H1 (cell line): ENCODE results near the gene NACAD. TPM values are rescaled to one million over a fixed set of nuclear protein-coding genes. Genes with fewer than 3 reads are reported as not detected.

Experiments used
- GTF2F1 ChIP-seq: IDR thresholded peaks from 2 replicates; pipeline ENCODE4 v1.6.1; 2012; ENCODE audit warnings: low read depth, low read length, improper control_type of control experiment, borderline replicate concordance
- NANOG ChIP-seq: IDR thresholded peaks from 2 replicates; pipeline ENCODE4 v1.6.1; 2011; ENCODE audit warnings: low read length, low read depth, mild to moderate bottlenecking, inconsistent platforms; ENCODE audit not compliant: insufficient read depth, poor library complexity, severe bottlenecking
- POLR2AphosphoS5 ChIP-seq: IDR thresholded peaks from 2 replicates; pipeline ENCODE4 v1.6.1; 2011; ENCODE audit warnings: low read depth, low read length
- RNF2 ChIP-seq: fragments of 200-900, 300-1000 bp; sonication (generic); IDR thresholded peaks from 2 replicates; pipeline ENCODE4 v1.7.1; 2016; ENCODE audit warnings: borderline replicate concordance, low read depth, mild to moderate bottlenecking, antibody characterized with exemption, low read length; ENCODE audit not compliant: poor library complexity, severe bottlenecking; ENCODE audit errors: missing control alignments
- SIRT6 ChIP-seq: IDR thresholded peaks from one replicate; pipeline ENCODE4 v1.7.1; 2012; ENCODE audit warnings: low read length, inconsistent platforms
- TCF12 ChIP-seq: IDR thresholded peaks from 2 replicates; pipeline ENCODE4 v1.6.1; 2011; ENCODE audit warnings: low read depth, mild to moderate bottlenecking, low read length
- ZNF274 ChIP-seq: IDR thresholded peaks from 2 replicates; pipeline ENCODE4 v1.7.0; 2012; ENCODE audit warnings: low read length, borderline replicate concordance; ENCODE audit errors: extremely low read depth
- polyA plus RNA-seq, 7 experiments: library from polyadenylated mRNA; depleted of rRNA in 3 of 7; stranded (reverse) in 5 of 7; unstranded in 2 of 7; fragments of >200 nt in 5 of 7; fragments of 200-250 nt in 2 of 7; gene quantifications; 1 replicate in 5 of 7; 2 replicates in 1 of 7; 4 replicates in 1 of 7; pipeline versions ENCODE4 v1.2.1 to v1.2.3, GENCODE V29; 2011 to 2013; ENCODE audit warnings: missing spikeins in 2 of 7, mixed read lengths in 2 of 7
- total RNA-seq: library from RNA; stranded (reverse); fragmentation: NEBNext Ultra II Directional; extraction: Animal tissue kit (Norgen Biotek cat#: 25700); gene quantifications from 2 replicates; pipeline ENCODE4 v1.2.1, GENCODE V29; 2021
- TF ChIP-seq, protein P1 (sequence below): IDR thresholded peaks from 2 replicates; pipeline ENCODE4 v1.6.1; 2012; ENCODE audit warnings: inconsistent platforms
- TF ChIP-seq, protein P2 (sequence below): fragments of 300-600 bp; sonication (generic); IDR thresholded peaks from 2 replicates; pipeline ENCODE4 v1.7.1; 2012; ENCODE audit warnings: low read length, moderate library complexity, mild to moderate bottlenecking, inconsistent platforms; ENCODE audit not compliant: insufficient replicate concordance

NACAD gene
- total and polyA plus RNA-seq, 2 of the 8 experiments (the other 6 are each of a cell fraction or from before 2014, with no cell fraction given) = 1.3 to 6.0 TPM

- TF ChIP-seq POLR2AphosphoS5 (no peak), RNF2 (no peak), SIRT6 (no peak), TCF12 (no peak), GTF2F1 (no peak), NANOG (no peak), ZNF274 (no peak)
- TF ChIP-seq, protein P1, sequence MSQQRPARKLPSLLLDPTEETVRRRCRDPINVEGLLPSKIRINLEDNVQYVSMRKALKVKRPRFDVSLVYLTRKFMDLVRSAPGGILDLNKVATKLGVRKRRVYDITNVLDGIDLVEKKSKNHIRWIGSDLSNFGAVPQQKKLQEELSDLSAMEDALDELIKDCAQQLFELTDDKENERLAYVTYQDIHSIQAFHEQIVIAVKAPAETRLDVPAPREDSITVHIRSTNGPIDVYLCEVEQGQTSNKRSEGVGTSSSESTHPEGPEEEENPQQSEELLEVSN = no peak
- TF ChIP-seq, protein P2, sequence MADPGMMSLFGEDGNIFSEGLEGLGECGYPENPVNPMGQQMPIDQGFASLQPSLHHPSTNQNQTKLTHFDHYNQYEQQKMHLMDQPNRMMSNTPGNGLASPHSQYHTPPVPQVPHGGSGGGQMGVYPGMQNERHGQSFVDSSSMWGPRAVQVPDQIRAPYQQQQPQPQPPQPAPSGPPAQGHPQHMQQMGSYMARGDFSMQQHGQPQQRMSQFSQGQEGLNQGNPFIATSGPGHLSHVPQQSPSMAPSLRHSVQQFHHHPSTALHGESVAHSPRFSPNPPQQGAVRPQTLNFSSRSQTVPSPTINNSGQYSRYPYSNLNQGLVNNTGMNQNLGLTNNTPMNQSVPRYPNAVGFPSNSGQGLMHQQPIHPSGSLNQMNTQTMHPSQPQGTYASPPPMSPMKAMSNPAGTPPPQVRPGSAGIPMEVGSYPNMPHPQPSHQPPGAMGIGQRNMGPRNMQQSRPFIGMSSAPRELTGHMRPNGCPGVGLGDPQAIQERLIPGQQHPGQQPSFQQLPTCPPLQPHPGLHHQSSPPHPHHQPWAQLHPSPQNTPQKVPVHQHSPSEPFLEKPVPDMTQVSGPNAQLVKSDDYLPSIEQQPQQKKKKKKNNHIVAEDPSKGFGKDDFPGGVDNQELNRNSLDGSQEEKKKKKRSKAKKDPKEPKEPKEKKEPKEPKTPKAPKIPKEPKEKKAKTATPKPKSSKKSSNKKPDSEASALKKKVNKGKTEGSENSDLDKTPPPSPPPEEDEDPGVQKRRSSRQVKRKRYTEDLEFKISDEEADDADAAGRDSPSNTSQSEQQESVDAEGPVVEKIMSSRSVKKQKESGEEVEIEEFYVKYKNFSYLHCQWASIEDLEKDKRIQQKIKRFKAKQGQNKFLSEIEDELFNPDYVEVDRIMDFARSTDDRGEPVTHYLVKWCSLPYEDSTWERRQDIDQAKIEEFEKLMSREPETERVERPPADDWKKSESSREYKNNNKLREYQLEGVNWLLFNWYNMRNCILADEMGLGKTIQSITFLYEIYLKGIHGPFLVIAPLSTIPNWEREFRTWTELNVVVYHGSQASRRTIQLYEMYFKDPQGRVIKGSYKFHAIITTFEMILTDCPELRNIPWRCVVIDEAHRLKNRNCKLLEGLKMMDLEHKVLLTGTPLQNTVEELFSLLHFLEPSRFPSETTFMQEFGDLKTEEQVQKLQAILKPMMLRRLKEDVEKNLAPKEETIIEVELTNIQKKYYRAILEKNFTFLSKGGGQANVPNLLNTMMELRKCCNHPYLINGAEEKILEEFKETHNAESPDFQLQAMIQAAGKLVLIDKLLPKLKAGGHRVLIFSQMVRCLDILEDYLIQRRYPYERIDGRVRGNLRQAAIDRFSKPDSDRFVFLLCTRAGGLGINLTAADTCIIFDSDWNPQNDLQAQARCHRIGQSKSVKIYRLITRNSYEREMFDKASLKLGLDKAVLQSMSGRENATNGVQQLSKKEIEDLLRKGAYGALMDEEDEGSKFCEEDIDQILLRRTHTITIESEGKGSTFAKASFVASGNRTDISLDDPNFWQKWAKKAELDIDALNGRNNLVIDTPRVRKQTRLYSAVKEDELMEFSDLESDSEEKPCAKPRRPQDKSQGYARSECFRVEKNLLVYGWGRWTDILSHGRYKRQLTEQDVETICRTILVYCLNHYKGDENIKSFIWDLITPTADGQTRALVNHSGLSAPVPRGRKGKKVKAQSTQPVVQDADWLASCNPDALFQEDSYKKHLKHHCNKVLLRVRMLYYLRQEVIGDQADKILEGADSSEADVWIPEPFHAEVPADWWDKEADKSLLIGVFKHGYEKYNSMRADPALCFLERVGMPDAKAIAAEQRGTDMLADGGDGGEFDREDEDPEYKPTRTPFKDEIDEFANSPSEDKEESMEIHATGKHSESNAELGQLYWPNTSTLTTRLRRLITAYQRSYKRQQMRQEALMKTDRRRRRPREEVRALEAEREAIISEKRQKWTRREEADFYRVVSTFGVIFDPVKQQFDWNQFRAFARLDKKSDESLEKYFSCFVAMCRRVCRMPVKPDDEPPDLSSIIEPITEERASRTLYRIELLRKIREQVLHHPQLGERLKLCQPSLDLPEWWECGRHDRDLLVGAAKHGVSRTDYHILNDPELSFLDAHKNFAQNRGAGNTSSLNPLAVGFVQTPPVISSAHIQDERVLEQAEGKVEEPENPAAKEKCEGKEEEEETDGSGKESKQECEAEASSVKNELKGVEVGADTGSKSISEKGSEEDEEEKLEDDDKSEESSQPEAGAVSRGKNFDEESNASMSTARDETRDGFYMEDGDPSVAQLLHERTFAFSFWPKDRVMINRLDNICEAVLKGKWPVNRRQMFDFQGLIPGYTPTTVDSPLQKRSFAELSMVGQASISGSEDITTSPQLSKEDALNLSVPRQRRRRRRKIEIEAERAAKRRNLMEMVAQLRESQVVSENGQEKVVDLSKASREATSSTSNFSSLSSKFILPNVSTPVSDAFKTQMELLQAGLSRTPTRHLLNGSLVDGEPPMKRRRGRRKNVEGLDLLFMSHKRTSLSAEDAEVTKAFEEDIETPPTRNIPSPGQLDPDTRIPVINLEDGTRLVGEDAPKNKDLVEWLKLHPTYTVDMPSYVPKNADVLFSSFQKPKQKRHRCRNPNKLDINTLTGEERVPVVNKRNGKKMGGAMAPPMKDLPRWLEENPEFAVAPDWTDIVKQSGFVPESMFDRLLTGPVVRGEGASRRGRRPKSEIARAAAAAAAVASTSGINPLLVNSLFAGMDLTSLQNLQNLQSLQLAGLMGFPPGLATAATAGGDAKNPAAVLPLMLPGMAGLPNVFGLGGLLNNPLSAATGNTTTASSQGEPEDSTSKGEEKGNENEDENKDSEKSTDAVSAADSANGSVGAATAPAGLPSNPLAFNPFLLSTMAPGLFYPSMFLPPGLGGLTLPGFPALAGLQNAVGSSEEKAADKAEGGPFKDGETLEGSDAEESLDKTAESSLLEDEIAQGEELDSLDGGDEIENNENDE = no peak
Observed at GRCh38 chr7:45122975-45123860, 34.4 kb upstream of the NACAD start (continued).
